Activated CD8-positive, alpha-beta T cell treated with anti-CD3 and anti-CD28 coated beads for 36 hours (primary cell): ENCODE measurements around the gene CCNQ. TPM values are rescaled to one million over a fixed set of nuclear protein-coding genes. Genes with fewer than 3 reads are reported as not detected.

Experiments
- ATAC-seq: fragments of 200-7000 bp; cut with Tn5 transposase; one replicate; pipeline ENCODE4 v1.10.0; 2021; ENCODE audit warnings: mild to moderate bottlenecking, moderate library complexity
- CTCF ChIA-PET: fragments of 350-600 bp; sonication (Branson Sonifier 250); formaldehyde crosslinking; loops from one replicate; lab custom pipeline; 2021; ENCODE audit warnings: antibody characterized with exemption; lab: Charles Lee
- POLR2A ChIA-PET: fragments of 350-600 bp; sonication (Branson Sonifier 250); formaldehyde crosslinking; loops from one replicate; lab custom pipeline; 2021; ENCODE audit warnings: antibody characterized with exemption; lab: Charles Lee
- DNase-seq: peaks from one replicate; pipeline ENCODE4 v3.0.0-alpha.2; 2020
- H3K27ac Mint-ChIP-seq: one replicate; pipeline ENCODE4 v1.8.0; 2021; ENCODE audit warnings: mild to moderate bottlenecking, mixed read lengths
- H3K27me3 Mint-ChIP-seq: one replicate; pipeline ENCODE4 v1.8.0; 2021; ENCODE audit warnings: mixed read lengths
- H3K36me3 Mint-ChIP-seq: one replicate; pipeline ENCODE4 v1.8.0; 2021; ENCODE audit warnings: low read depth, mixed read lengths
- H3K4me1 Mint-ChIP-seq: one replicate; pipeline ENCODE4 v1.8.0; 2021; ENCODE audit warnings: low read depth, mixed read lengths
- H3K4me3 Mint-ChIP-seq: one replicate; pipeline ENCODE4 v1.8.0; 2021; ENCODE audit warnings: mild to moderate bottlenecking, moderate library complexity, mixed read lengths
- H3K9me3 Mint-ChIP-seq: one replicate; pipeline ENCODE4 v1.8.0; 2021; ENCODE audit warnings: mixed read lengths
- CTCF ChIP-seq: fragments of 200-600 bp; IDR thresholded peaks from one replicate; pipeline ENCODE4 v1.8.0; 2022; ENCODE audit warnings: antibody characterized with exemption, mild to moderate bottlenecking
- intact Hi-C: fragments of 100-400 bp; cut with micrococcal nuclease; formaldehyde crosslinking; loops from one replicate; pipeline ENCODE4 v1.10.0; 2022
- total RNA-seq, 2 experiments: library from RNA; stranded (reverse); gene quantifications; one replicate each; pipeline ENCODE4 v1.2.3, GENCODE V29; 2021

CCNQ gene
- total RNA-seq, 2 experiments from 2014 or later, result 18.5 to 21.3 TPM

GRCh38 chrX:153639177-153640044, 40.5 kb upstream of the CCNQ start:
- no peaks in the 10 kb centered on the region for H3K9me3 Mint-ChIP-seq
- POLR2A ChIA-PET, result no interaction called here
- CTCF ChIA-PET, result interaction anchor here (1.6 kb wide), 1 partner anchor 11 kb away, joined by 8 read pairs; no protein-coding TSS in a partner anchor
- ATAC-seq (no peak), DNase-seq (no peak)
- no peak overlapping the region for H3K4me3 Mint-ChIP-seq
- no peaks in the 10 kb centered on the region for H3K36me3 Mint-ChIP-seq
- peaks cover 5% of the 10 kb centered on the region for H3K4me1 Mint-ChIP-seq
- no peak overlapping the region for H3K27ac Mint-ChIP-seq
- H3K27me3 Mint-ChIP-seq, result peaks cover 20% of the 10 kb centered on the region
- TF ChIP-seq CTCF, result no peak
- intact Hi-C loops, result no loop called here

GRCh38 chrX:153638436-153639176, 39.7 kb upstream of the CCNQ start:
- no peak overlapping the region for H3K27ac Mint-ChIP-seq
- no peak for ATAC-seq
- no peak overlapping the region for H3K4me3 Mint-ChIP-seq

GRCh38 chrX:153638041-153638371, 39.1 kb upstream of the CCNQ start:
- H3K27me3 Mint-ChIP-seq, result peaks cover 14% of the 10 kb centered on the region
- intact Hi-C loops, result no loop called here
- no peak for TF ChIP-seq CTCF
- peaks cover 4% of the 10 kb centered on the region for H3K4me1 Mint-ChIP-seq
- CTCF ChIA-PET, result no interaction called here
- ATAC-seq, result no peak
- POLR2A ChIA-PET, result no interaction called here
- DNase-seq, result no peak
- no peak overlapping the region for H3K27ac Mint-ChIP-seq
- H3K4me3 Mint-ChIP-seq, result no peak overlapping the region
- no peaks in the 10 kb centered on the region for H3K9me3 Mint-ChIP-seq
- H3K36me3 Mint-ChIP-seq, result no peaks in the 10 kb centered on the region

More at GRCh38 chrX:153638436-153639176, 39.7 kb upstream of the CCNQ start:
- Mint-ChIP-seq H3K9me3 (no peaks in the 10 kb centered on the region), H3K36me3 (no peaks in the 10 kb centered on the region), H3K27me3 (peaks cover 19% of the 10 kb centered on the region), H3K4me1 (peaks cover 5% of the 10 kb centered on the region)
- CTCF ChIA-PET, result no interaction called here
- POLR2A ChIA-PET, result no interaction called here
- intact Hi-C loops, result no loop called here
- TF ChIP-seq CTCF, result no peak
- DNase-seq, result no peak

- ChIA-PET CTCF (interaction anchor here (1.0 kb wide), 1 partner anchor 11 kb away, joined by 3 read pairs; no protein-coding TSS in a partner anchor), POLR2A (no interaction called here)
- intact Hi-C loops, result loop anchor here (2.0 kb wide), 1 partner anchor 25 kb away; no protein-coding TSS in a partner anchor
- no peak for TF ChIP-seq CTCF
- no peaks in the 10 kb centered on the region for H3K9me3 Mint-ChIP-seq
- DNase-seq (no peak), ATAC-seq (no peak)
- no peaks in the 10 kb centered on the region for H3K4me1 Mint-ChIP-seq
- H3K36me3 Mint-ChIP-seq, result no peaks in the 10 kb centered on the region
- no peak overlapping the region for H3K27ac Mint-ChIP-seq
- H3K27me3 Mint-ChIP-seq, result peaks cover 9% of the 10 kb centered on the region
- H3K4me3 Mint-ChIP-seq, result no peak overlapping the region
These were observed 38.4 kb upstream of the CCNQ start for GRCh38 chrX:153637121-153638040.
